H1 (cell line): ENCODE measurements around the gene CXCL11. TPM values are rescaled to one million over a fixed set of nuclear protein-coding genes. Genes with fewer than 3 reads are reported as not detected.

Source experiments
- ASH2L ChIP-seq: fragments of 200-600, 300-600 bp; sonication (generic); IDR thresholded peaks from one replicate; pipeline ENCODE4 v1.7.1; 2017; ENCODE audit warnings: low read length
- RBBP5 ChIP-seq: IDR thresholded peaks from 2 replicates; pipeline ENCODE4 v1.7.1; 2012; ENCODE audit warnings: low read depth, mild to moderate bottlenecking, inconsistent platforms, low read length, moderate library complexity, borderline replicate concordance
- polyA plus RNA-seq, 7 experiments: library from polyadenylated mRNA; depleted of rRNA in 3 of 7; stranded (reverse) in 5 of 7; unstranded in 2 of 7; fragments of >200 nt in 5 of 7; fragments of 200-250 nt in 2 of 7; gene quantifications; 1 replicate in 5 of 7; 2 replicates in 1 of 7; 4 replicates in 1 of 7; pipeline versions ENCODE4 v1.2.1 to v1.2.3, GENCODE V29; 2011 to 2013; ENCODE audit warnings: missing spikeins in 2 of 7, mixed read lengths in 2 of 7
- total RNA-seq: library from RNA; stranded (reverse); fragmentation: NEBNext Ultra II Directional; extraction: Animal tissue kit (Norgen Biotek cat#: 25700); gene quantifications from 2 replicates; pipeline ENCODE4 v1.2.1, GENCODE V29; 2021

CXCL11 gene
- total and polyA plus RNA-seq, 2 of the 8 experiments (the other 6 are each of a cell fraction or from before 2014, with no cell fraction given): 0.18 TPM; not detected in 1

DNA sequence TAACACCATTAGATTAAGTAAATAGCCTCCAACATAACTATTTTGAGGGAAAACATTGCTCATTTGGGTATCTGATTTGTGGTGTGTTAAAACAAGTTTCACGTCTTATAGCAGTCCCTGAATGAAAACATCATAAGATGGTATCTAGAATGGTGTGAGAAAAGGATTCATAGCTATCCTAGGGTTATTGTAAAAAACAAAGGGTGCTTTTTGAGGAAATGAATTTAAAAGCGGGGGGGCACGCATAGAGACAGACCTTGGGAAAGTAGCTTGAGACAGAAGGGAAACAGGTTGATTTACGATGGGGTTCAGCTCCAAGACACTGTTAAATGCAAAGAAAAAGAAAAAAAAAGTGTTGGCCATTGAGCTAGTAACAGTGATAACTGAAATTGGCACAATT is 11.8 kb downstream of the CXCL11 start (continued):
- no peak for TF ChIP-seq ASH2L
- no peak for TF ChIP-seq RBBP5
